ENCODE results near the gene MAP2K5. TPM values are rescaled to one million over a fixed set of nuclear protein-coding genes. Genes with fewer than 3 reads are reported as not detected.

Gene MAP2K5
- total RNA-seq, 1 donor from 2014 or later, result 26.7 TPM

DNA sequence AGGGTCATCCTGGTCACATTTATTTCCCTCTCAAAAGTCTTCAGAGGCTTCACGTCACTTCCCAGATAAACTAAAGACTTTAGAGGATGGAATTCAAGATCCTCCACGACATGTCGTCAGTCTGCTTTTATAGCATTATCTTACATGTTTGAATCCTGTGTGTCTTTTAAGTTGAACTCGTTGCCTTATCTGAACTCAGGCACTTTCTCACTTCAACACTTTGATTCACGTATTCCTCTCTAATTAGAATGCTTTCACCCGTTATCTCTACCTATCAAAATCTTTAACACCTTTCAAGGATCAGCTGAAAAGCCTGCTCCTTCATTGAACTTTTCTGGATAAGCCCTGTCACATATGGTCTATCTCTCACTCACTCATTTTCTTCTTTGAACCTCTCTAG is 97.1 kb downstream of the MAP2K5 start:
- CTCF ChIA-PET, result no interaction called here
- Mint-ChIP-seq H3K4me1 (no peaks in the 10 kb centered on the region), H3K9me3 (peaks cover 3% of the 10 kb centered on the region), H3K4me3 (no peak overlapping the region), H3K27me3 (no peaks in the 10 kb centered on the region), H3K27ac (no peak overlapping the region), H3K36me3 (ENCODE audit: low read depth) (peaks cover 52% of the 10 kb centered on the region)
- no peak for ATAC-seq (ENCODE audit: low read depth)
- TF ChIP-seq, protein P1, sequence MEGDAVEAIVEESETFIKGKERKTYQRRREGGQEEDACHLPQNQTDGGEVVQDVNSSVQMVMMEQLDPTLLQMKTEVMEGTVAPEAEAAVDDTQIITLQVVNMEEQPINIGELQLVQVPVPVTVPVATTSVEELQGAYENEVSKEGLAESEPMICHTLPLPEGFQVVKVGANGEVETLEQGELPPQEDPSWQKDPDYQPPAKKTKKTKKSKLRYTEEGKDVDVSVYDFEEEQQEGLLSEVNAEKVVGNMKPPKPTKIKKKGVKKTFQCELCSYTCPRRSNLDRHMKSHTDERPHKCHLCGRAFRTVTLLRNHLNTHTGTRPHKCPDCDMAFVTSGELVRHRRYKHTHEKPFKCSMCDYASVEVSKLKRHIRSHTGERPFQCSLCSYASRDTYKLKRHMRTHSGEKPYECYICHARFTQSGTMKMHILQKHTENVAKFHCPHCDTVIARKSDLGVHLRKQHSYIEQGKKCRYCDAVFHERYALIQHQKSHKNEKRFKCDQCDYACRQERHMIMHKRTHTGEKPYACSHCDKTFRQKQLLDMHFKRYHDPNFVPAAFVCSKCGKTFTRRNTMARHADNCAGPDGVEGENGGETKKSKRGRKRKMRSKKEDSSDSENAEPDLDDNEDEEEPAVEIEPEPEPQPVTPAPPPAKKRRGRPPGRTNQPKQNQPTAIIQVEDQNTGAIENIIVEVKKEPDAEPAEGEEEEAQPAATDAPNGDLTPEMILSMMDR (IDR thresholded peaks at IDR 0.05), result no peak
- POLR2A ChIA-PET, result no interaction called here
- no peak for DNase-seq
- intact Hi-C loops (cut with micrococcal nuclease), result no loop called here

DNA sequence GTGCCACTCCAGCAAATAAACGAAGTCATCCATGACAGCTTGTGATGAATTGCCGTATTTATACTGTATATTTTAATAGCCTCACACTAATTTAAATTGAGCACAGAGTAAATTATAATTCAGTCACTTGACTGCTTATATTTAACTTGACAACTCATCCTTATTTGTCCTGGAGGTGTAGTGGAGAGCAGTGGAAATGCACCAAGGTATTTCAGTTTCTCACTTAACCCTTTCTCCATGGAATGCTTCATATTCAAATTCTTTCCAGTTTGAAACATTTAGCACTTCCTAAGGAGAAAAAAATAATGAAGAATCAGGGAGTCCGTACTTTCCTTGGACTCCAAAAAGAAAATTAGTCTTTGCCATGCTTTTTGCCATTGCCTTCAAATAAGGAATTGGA is 99.0 kb downstream of the MAP2K5 start:
- ATAC-seq (ENCODE audit: low read depth), result no peak
- Mint-ChIP-seq H3K9me3 (no peaks in the 10 kb centered on the region), H3K36me3 (ENCODE audit: low read depth) (peaks cover 46% of the 10 kb centered on the region), H3K27ac (no peak overlapping the region), H3K4me3 (no peak overlapping the region), H3K27me3 (no peaks in the 10 kb centered on the region), H3K4me1 (no peaks in the 10 kb centered on the region)
- CTCF ChIA-PET, result no interaction called here
- no peak for DNase-seq
- POLR2A ChIA-PET, result no interaction called here
- intact Hi-C loops (cut with micrococcal nuclease), result no loop called here
- TF ChIP-seq, protein P1 (IDR thresholded peaks at IDR 0.05), result no peak

DNA sequence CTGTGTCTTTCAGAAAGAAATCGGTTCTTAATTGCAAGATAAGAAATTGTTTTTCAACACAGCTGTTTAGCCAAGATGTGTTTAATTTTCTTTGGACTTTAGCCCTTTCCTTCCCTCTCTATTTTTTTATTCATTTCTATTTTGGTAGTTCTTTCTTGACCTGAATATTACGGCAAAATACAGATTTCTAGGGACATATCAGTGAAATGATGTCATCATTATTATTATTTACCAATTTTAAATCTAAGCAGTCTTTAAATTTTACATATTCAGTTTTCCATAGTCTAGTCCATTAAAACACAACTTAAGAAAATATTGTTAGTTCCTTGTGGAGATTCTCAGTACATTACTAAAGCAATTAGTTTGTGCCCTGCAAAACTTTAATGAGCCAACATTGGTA is 104.3 kb downstream of the MAP2K5 start:
- no peak overlapping the region for H3K27ac Mint-ChIP-seq
- intact Hi-C loops (cut with micrococcal nuclease), result no loop called here
- DNase-seq (no peak), ATAC-seq (ENCODE audit: low read depth) (no peak)
- no peaks in the 10 kb centered on the region for H3K4me1 Mint-ChIP-seq
- H3K9me3 Mint-ChIP-seq, result no peaks in the 10 kb centered on the region
- CTCF ChIA-PET, result no interaction called here
- no peak overlapping the region for H3K4me3 Mint-ChIP-seq
- POLR2A ChIA-PET, result no interaction called here
- TF ChIP-seq, protein P1 (IDR thresholded peaks at IDR 0.05), result no peak
- H3K36me3 Mint-ChIP-seq (ENCODE audit: low read depth), result peaks cover 40% of the 10 kb centered on the region
- no peaks in the 10 kb centered on the region for H3K27me3 Mint-ChIP-seq

DNA sequence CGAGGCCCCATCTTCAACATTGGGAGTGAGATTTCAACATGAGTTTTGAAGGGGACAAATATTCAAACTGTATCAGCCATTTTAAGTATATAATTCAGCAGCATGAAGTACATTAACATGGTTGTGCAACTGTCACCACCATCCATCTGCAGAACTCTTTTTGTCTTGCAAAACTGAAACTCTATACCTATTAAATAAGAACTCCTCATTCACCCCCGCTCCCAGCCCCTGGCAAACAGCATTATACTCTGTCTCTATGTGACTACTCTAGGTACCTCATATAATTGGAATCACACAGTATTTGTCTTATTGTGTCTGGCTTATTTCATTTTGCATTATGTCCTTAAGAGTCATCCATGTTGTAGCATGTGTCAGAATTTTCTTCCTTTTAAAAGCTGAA is 110.1 kb downstream of the MAP2K5 start:
- Mint-ChIP-seq H3K4me3 (no peak overlapping the region), H3K36me3 (ENCODE audit: low read depth) (peaks cover 62% of the 10 kb centered on the region), H3K9me3 (peaks cover 12% of the 10 kb centered on the region), H3K27me3 (no peaks in the 10 kb centered on the region), H3K4me1 (no peaks in the 10 kb centered on the region), H3K27ac (no peak overlapping the region)
- ChIA-PET CTCF (no interaction called here), POLR2A (interaction anchor here (0.7 kb wide), 1 partner anchor 625 kb away, joined by 5 read pairs; no protein-coding TSS in a partner anchor)
- intact Hi-C loops (cut with micrococcal nuclease), result no loop called here
- TF ChIP-seq, protein P1 (IDR thresholded peaks at IDR 0.05), result no peak
- no peak for ATAC-seq (ENCODE audit: low read depth)
- no peak for DNase-seq

DNA sequence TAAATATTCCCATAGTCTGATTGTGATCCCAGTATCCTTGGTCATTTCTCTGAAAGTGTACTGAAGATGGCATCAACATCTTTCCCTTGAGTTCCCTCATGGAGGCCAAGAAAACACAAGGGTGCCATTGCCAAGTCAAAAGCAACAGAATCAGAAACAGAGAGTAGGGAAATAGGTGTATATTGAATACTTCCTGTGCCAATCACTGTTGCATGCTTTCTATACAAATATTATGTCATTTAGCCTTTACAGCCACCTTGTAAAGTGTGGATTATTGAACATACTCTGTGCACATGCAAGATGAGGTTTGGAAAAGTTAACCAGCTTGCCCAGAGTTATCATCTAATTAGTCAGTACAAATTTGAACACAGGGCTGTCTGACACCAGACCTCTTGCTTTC is 117.9 kb downstream of the MAP2K5 start:
- DNase-seq (no peak), ATAC-seq (ENCODE audit: low read depth) (no peak)
- Mint-ChIP-seq H3K27ac (no peak overlapping the region), H3K4me3 (no peak overlapping the region), H3K36me3 (ENCODE audit: low read depth) (peaks cover 48% of the 10 kb centered on the region), H3K4me1 (peaks cover 13% of the 10 kb centered on the region), H3K9me3 (peaks cover 7% of the 10 kb centered on the region), H3K27me3 (no peaks in the 10 kb centered on the region)
- POLR2A ChIA-PET, result no interaction called here
- CTCF ChIA-PET, result no interaction called here
- intact Hi-C loops (cut with micrococcal nuclease), result no loop called here
- TF ChIP-seq, protein P1 (IDR thresholded peaks at IDR 0.05), result no peak
